Omental fat pad (tissue), 4 donors: ENCODE measurements around the gene GAPDHS. TPM values are rescaled to one million over a fixed set of nuclear protein-coding genes. Genes with fewer than 3 reads are reported as not detected.
A peak's percentile ranks its signal among the peaks of the same experiment; 100 is the strongest.

Experiments
- ATAC-seq: fragments of 150-250 bp; one replicate; pipeline ENCODE4 v1.9.1; 2016; ENCODE audit warnings: mild to moderate bottlenecking, moderate library complexity; ENCODE audit not compliant: low FRiP score
- DNase-seq: peaks from one replicate; pipeline ENCODE4 v3.0.0-alpha.2; 2019; ENCODE audit warnings: low spot score
- CTCF ChIP-seq, 3 donors: fragments of 450-650 bp; IDR thresholded peaks; one replicate each; pipeline ENCODE4 v1.5.1; 2016 to 2017; ENCODE audit warnings: antibody characterized with exemption in 3 of 3, mild to moderate bottlenecking in 3 of 3, moderate library complexity in 2 of 3
- total RNA-seq, 4 donors: library from RNA; depleted of rRNA; stranded (reverse); fragments of >200 nt; gene quantifications; one replicate each; pipeline ENCODE4 v1.1.0, GENCODE V29; 2016

The GAPDHS gene
- total RNA-seq, 4 donors from 2014 or later, result not detected

- ATAC-seq, result peak; percentile 94
- peak; percentile 77 for DNase-seq
- TF ChIP-seq CTCF (IDR thresholded peaks at IDR 0.05), result no peak
Measured at GRCh38 chr19:35545001-35545854, 12.0 kb downstream of the GAPDHS start, which contains the start of gene TMEM147. TMEM147 (plus strand) TSS chr19:35545626; CDS start chr19:35545740, 114 bp downstream.

GRCh38 chr19:35545855-35546381 is 12.7 kb downstream of the GAPDHS start:
- TF ChIP-seq CTCF (IDR thresholded peaks at IDR 0.05), result no peak
- DNase-seq, result peak; percentile 29
- ATAC-seq, result peak; percentile 66

- DNase-seq (no peak), ATAC-seq (no peak)
- TF ChIP-seq CTCF (IDR thresholded peaks at IDR 0.05), result no peak
Measured at GRCh38 chr19:35546532-35546931, 13.3 kb downstream of the GAPDHS start.

- no peak for TF ChIP-seq CTCF (IDR thresholded peaks at IDR 0.05)
- no peak for DNase-seq
- no peak for ATAC-seq
Measured at GRCh38 chr19:35549174-35549788, 16.0 kb downstream of the GAPDHS start.

GRCh38 chr19:35549879-35550523 is 16.7 kb downstream of the GAPDHS start:
- ATAC-seq (no peak), DNase-seq (no peak)
- TF ChIP-seq CTCF (IDR thresholded peaks at IDR 0.05), result no peak

- TF ChIP-seq CTCF (IDR thresholded peaks at IDR 0.05), result no peak
- DNase-seq (no peak), ATAC-seq (no peak)
Measured at GRCh38 chr19:35551091-35551810, 18.0 kb downstream of the GAPDHS start.
